GM20000 (cell line): ENCODE data around the gene CD3G.
"Not testable (repeated sequence)": the region's sequence is repeated elsewhere in the genome, so short reads cannot be mapped to it uniquely, and the experiment has no call there.

ENCODE experiments used
- DNase-seq: peaks from one replicate; pipeline ENCODE4 v3.0.0; 2012; ENCODE audit warnings: low spot score
- CTCF ChIP-seq: IDR thresholded peaks from 2 replicates; pipeline ENCODE4 v1.5.1; 2012; ENCODE audit warnings: mild to moderate bottlenecking, control low read depth; ENCODE audit errors: extremely low read depth, missing control alignments

Gene CD3G

GRCh38 chr11:118306556-118306955 is 37.6 kb upstream of the CD3G start:
- no peak for TF ChIP-seq CTCF
- no peak for DNase-seq

GRCh38 chr11:118308995-118309528 is 35.1 kb upstream of the CD3G start:
- DNase-seq, result not testable (repeated sequence)

GRCh38 chr11:118310271-118310670 is 33.9 kb upstream of the CD3G start:
- TF ChIP-seq CTCF, result no peak
- no peak for DNase-seq

- no peak for DNase-seq
- no peak for TF ChIP-seq CTCF
Measured at GRCh38 chr11:118310781-118311485, 33.2 kb upstream of the CD3G start.

- DNase-seq, result no peak
- TF ChIP-seq CTCF, result no peak
Measured at GRCh38 chr11:118311518-118311917, 32.6 kb upstream of the CD3G start.

GRCh38 chr11:118312328-118312727 is 31.8 kb upstream of the CD3G start:
- no peak for DNase-seq

GRCh38 chr11:118313242-118313641 is 30.9 kb upstream of the CD3G start:
- DNase-seq, result no peak
- no peak for TF ChIP-seq CTCF

More at GRCh38 chr11:118312328-118312727, 31.8 kb upstream of the CD3G start:
- no peak for TF ChIP-seq CTCF

- no peak for DNase-seq
Measured at GRCh38 chr11:118314988-118315411, 29.1 kb upstream of the CD3G start.

More at GRCh38 chr11:118314988-118315411, 29.1 kb upstream of the CD3G start:
- TF ChIP-seq CTCF, result no peak
